ENCODE results near the gene GRN.

- no peak for TF ChIP-seq MAX (IDR thresholded peaks at IDR 0.05; ENCODE audit: insufficient read depth, insufficient read length)
- TF ChIP-seq JUN (IDR thresholded peaks at IDR 0.05; ENCODE audit: borderline replicate concordance, insufficient read depth, insufficient read length, low read depth): no peak
- TF ChIP-seq POLR2A (IDR thresholded peaks at IDR 0.05; ENCODE audit: low read depth, low read length): no peak
- TF ChIP-seq, protein P1, sequence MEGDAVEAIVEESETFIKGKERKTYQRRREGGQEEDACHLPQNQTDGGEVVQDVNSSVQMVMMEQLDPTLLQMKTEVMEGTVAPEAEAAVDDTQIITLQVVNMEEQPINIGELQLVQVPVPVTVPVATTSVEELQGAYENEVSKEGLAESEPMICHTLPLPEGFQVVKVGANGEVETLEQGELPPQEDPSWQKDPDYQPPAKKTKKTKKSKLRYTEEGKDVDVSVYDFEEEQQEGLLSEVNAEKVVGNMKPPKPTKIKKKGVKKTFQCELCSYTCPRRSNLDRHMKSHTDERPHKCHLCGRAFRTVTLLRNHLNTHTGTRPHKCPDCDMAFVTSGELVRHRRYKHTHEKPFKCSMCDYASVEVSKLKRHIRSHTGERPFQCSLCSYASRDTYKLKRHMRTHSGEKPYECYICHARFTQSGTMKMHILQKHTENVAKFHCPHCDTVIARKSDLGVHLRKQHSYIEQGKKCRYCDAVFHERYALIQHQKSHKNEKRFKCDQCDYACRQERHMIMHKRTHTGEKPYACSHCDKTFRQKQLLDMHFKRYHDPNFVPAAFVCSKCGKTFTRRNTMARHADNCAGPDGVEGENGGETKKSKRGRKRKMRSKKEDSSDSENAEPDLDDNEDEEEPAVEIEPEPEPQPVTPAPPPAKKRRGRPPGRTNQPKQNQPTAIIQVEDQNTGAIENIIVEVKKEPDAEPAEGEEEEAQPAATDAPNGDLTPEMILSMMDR (IDR thresholded peaks at IDR 0.05; ENCODE audit: extremely low read depth in 1 of 2, insufficient read depth in 1 of 2, low read depth in 1 of 2, low read length in 2 of 2): no peak
- no peak for TF ChIP-seq FOS (IDR thresholded peaks at IDR 0.05; ENCODE audit: borderline replicate concordance, insufficient read depth, low read length)
- no peak for TF ChIP-seq EZH2 (IDR thresholded peaks at IDR 0.05; ENCODE audit: borderline replicate concordance, low read depth, low read length, severe bottlenecking)
- TF ChIP-seq POLR2AphosphoS5 (IDR thresholded peaks at IDR 0.05; ENCODE audit: insufficient read depth, low read depth, low read length): no peak
- TF ChIP-seq GATA2 (IDR thresholded peaks at IDR 0.05; ENCODE audit: insufficient read depth, insufficient read length, low read depth, low read length): no peak
These were observed 34.3 kb upstream of the GRN start for GRCh38 chr17:44310609-44311376.

Data from endothelial cell of umbilical vein (primary cell).